K562 (cell line): ENCODE data around the gene BOD1L2. TPM values are rescaled to one million over a fixed set of nuclear protein-coding genes. Genes with fewer than 3 reads are reported as not detected.
A peak's percentile ranks its signal among the peaks of the same experiment; 100 is the strongest.

Source experiments
- HMGXB4 ChIP-seq: sonication (generic); formaldehyde crosslinking; IDR thresholded peaks from 2 replicates; pipeline ENCODE4 v1.8.1; 2023; ENCODE audit warnings: mild to moderate bottlenecking, missing genetic modification reagents
- KAT7 ChIP-seq: sonication (generic); formaldehyde crosslinking; IDR thresholded peaks from 2 replicates; pipeline ENCODE4 v1.8.0; 2022; ENCODE audit warnings: missing genetic modification reagents, mild to moderate bottlenecking, borderline replicate concordance
- NFYB ChIP-seq: IDR thresholded peaks from 2 replicates; pipeline ENCODE4 v1.6.1; 2011; ENCODE audit warnings: mild to moderate bottlenecking, moderate library complexity; ENCODE audit not compliant: insufficient read length; ENCODE audit errors: extremely low read depth
- PCBP2 ChIP-seq: fragments of 200-400 bp; formaldehyde crosslinking; IDR thresholded peaks from 2 replicates; pipeline ENCODE4 v1.6.1; 2018; ENCODE audit warnings: low read length, low read depth, mild to moderate bottlenecking, moderate library complexity; ENCODE audit not compliant: poor library complexity, severe bottlenecking
- PKNOX1 ChIP-seq: fragments of 450-650 bp; IDR thresholded peaks from 2 replicates; pipeline ENCODE4 v1.6.1; 2016
- RAD21 ChIP-seq, 2 experiments: fragments of 250-450 bp in 1 of 2; fragments of 450-650 bp in 1 of 2; sonication (Bioruptor Pico) in 1 of 2; formaldehyde crosslinking in 1 of 2; IDR thresholded peaks in 1 of 2; conservative IDR thresholded peaks in 1 of 2; 2 replicates each; pipeline versions ENCODE4 v1.4.0 to v1.8.0; 2020 to 2022; ENCODE audit warnings: mild to moderate bottlenecking in 2 of 2, moderate library complexity in 1 of 2
- RBFOX2 ChIP-seq: fragments of 200-400 bp; formaldehyde crosslinking; IDR thresholded peaks from 2 replicates; pipeline ENCODE4 v1.6.1; 2017; ENCODE audit warnings: low read depth, mild to moderate bottlenecking, low read length, moderate library complexity
- RBM14 ChIP-seq: fragments of 200-400 bp; formaldehyde crosslinking; IDR thresholded peaks from 2 replicates; pipeline ENCODE4 v1.6.1; 2018; ENCODE audit warnings: low read depth, mild to moderate bottlenecking, low read length, moderate library complexity, borderline replicate concordance; ENCODE audit not compliant: insufficient read depth
- SAFB ChIP-seq: fragments of 200-400 bp; formaldehyde crosslinking; IDR thresholded peaks from 2 replicates; pipeline ENCODE4 v1.6.1; 2017; ENCODE audit warnings: low read depth, low read length, borderline replicate concordance
- SRSF7 ChIP-seq: fragments of 200-400 bp; formaldehyde crosslinking; optimal IDR thresholded peaks from 2 replicates; pipeline ENCODE3; 2017; ENCODE audit warnings: mild to moderate bottlenecking, low read depth, low read length
- TCF3 ChIP-seq: sonication (generic); formaldehyde crosslinking; IDR thresholded peaks from 2 replicates; pipeline ENCODE4 v1.4.0; 2020; ENCODE audit warnings: mild to moderate bottlenecking, missing genetic modification reagents
- TEAD2 ChIP-seq: fragments of 450-650 bp; IDR thresholded peaks from 2 replicates; pipeline ENCODE4 v1.6.1; 2016; ENCODE audit warnings: missing genetic modification characterization, control low read depth, missing compliant biosample characterization
- TFAP4 ChIP-seq: sonication (generic); formaldehyde crosslinking; IDR thresholded peaks from 2 replicates; pipeline ENCODE4 v1.8.0; 2022; ENCODE audit warnings: missing genetic modification reagents, mild to moderate bottlenecking, moderate library complexity, borderline replicate concordance
- TRIM28 ChIP-seq: fragments of 450-650 bp; IDR thresholded peaks from 2 replicates; pipeline ENCODE4 v1.6.1; 2017
- ZEB2 ChIP-seq: fragments of 450-650 bp; IDR thresholded peaks from 2 replicates; pipeline ENCODE4 v1.6.1; 2016
- ZNF134 ChIP-seq: fragments of 250-450 bp; sonication (Bioruptor Pico); conservative IDR thresholded peaks from 2 replicates; pipeline ENCODE4 v1.4.0; 2020
- ZNF212 ChIP-seq: fragments of 450-650 bp; formaldehyde crosslinking; IDR thresholded peaks from 2 replicates; pipeline ENCODE4 v1.4.0; 2020; ENCODE audit warnings: mild to moderate bottlenecking
- ZNF311 ChIP-seq: fragments of 250-450 bp; sonication (Bioruptor Pico); IDR thresholded peaks from 2 replicates; pipeline ENCODE4 v1.4.0; 2020; ENCODE audit warnings: mild to moderate bottlenecking, moderate library complexity
- polyA plus RNA-seq, 8 experiments: library from polyadenylated mRNA; depleted of rRNA in 4 of 8; stranded (reverse) in 5 of 8; unstranded in 3 of 8; fragments of >200 nt; fragmentation: Nextera tagmentation in 2 of 8; fragmentation: Illumina TruSeq in 1 of 8; extraction: Ambion mirVana in 2 of 8; extraction: Trizol in 1 of 8; gene quantifications; 2 replicates each; pipeline versions ENCODE4 v1.2.1 to v1.2.3, GENCODE V29; 2011 to 2014; ENCODE audit warnings: inconsistent platforms in 1 of 8, missing spikeins in 1 of 8
- total RNA-seq, 7 experiments: library from RNA; depleted of rRNA in 6 of 7; stranded (reverse); fragments of >200 nt in 6 of 7; fragmentation: Illumina TruSeq in 2 of 7; extraction: Trizol in 2 of 7; gene quantifications; 2 replicates each; pipeline versions ENCODE4 v1.2.1 to v1.2.3, GENCODE V29; 2011 to 2021; ENCODE audit warnings: low replicate concordance in 1 of 7
- TF ChIP-seq, protein P1 (sequence below): IDR thresholded peaks from 2 replicates; pipeline ENCODE4 v1.6.1; 2012; ENCODE audit warnings: low read depth, low read length, improper control_type of control experiment, borderline replicate concordance
- TF ChIP-seq, protein P2 (sequence below): fragments of 250-450 bp; sonication (Bioruptor Pico); IDR thresholded peaks from 2 replicates; pipeline ENCODE4 v1.8.0; 2021; ENCODE audit warnings: borderline replicate concordance, mild to moderate bottlenecking, moderate library complexity; ENCODE audit not compliant: poor library complexity, severe bottlenecking
- TF ChIP-seq, protein P3 (sequence below): fragments of 450-650 bp; formaldehyde crosslinking; IDR thresholded peaks from 2 replicates; pipeline ENCODE4 v1.4.0; 2022; ENCODE audit warnings: mild to moderate bottlenecking, moderate library complexity

BOD1L2 gene
- total and polyA plus RNA-seq, 9 of the 15 experiments (the other 6 are each of a cell fraction or from before 2014, with no cell fraction given): 0.03 TPM; not detected in 8

- TF ChIP-seq, protein P1, sequence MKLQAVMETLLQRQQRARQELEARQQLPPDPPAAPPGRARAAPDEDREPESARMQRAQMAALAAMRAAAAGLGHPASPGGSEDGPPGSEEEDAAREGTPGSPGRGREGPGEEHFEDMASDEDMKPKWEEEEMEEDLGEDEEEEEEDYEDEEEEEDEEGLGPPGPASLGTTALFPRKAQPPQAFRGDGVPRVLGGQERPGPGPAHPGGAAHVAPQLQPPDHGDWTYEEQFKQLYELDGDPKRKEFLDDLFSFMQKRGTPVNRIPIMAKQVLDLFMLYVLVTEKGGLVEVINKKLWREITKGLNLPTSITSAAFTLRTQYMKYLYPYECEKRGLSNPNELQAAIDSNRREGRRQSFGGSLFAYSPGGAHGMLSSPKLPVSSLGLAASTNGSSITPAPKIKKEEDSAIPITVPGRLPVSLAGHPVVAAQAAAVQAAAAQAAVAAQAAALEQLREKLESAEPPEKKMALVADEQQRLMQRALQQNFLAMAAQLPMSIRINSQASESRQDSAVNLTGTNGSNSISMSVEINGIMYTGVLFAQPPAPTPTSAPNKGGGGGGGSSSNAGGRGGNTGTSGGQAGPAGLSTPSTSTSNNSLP: no peak
- TF ChIP-seq NFYB: no peak
- TF ChIP-seq, protein P2, sequence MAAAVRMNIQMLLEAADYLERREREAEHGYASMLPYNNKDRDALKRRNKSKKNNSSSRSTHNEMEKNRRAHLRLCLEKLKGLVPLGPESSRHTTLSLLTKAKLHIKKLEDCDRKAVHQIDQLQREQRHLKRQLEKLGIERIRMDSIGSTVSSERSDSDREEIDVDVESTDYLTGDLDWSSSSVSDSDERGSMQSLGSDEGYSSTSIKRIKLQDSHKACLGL (CRISPR knock-in tag): no peak
- TF ChIP-seq RBFOX2: no peak
- TF ChIP-seq HMGXB4 (CRISPR knock-in tag): no peak
- TF ChIP-seq TEAD2 (tag): no peak
- TF ChIP-seq PCBP2: no peak
- TF ChIP-seq TFAP4 (CRISPR knock-in tag): no peak; the same call in 1 of the 2 replicates
- TF ChIP-seq SAFB: no peak
- TF ChIP-seq ZNF134 (CRISPR knock-in tag): 0 out of 2 replicates have a peak, but pooled peaks have one; percentile 19
- no peak for TF ChIP-seq TCF3 (CRISPR knock-in tag)
- no peak for TF ChIP-seq ZNF212 (CRISPR knock-in tag)
- TF ChIP-seq TRIM28: no peak
- no peak for TF ChIP-seq KAT7
- TF ChIP-seq, protein P3, sequence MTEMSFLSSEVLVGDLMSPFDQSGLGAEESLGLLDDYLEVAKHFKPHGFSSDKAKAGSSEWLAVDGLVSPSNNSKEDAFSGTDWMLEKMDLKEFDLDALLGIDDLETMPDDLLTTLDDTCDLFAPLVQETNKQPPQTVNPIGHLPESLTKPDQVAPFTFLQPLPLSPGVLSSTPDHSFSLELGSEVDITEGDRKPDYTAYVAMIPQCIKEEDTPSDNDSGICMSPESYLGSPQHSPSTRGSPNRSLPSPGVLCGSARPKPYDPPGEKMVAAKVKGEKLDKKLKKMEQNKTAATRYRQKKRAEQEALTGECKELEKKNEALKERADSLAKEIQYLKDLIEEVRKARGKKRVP (CRISPR knock-in tag): no peak
- TF ChIP-seq SRSF7: no peak
- TF ChIP-seq ZNF311 (CRISPR knock-in tag): no peak
- peak; percentile 38 to 48 for TF ChIP-seq RAD21 (CRISPR knock-in tag; conservative IDR thresholded peaks at IDR 0.05 in 1 of 2, IDR thresholded peaks at IDR 0.05 in 1 of 2)
- TF ChIP-seq PKNOX1: no peak
- TF ChIP-seq RBM14: no peak
- no peak for TF ChIP-seq ZEB2
These were observed 25.3 kb upstream of the BOD1L2 start (continued) for GRCh38 chr18:57121542-57122112.
